Neutrophil (primary cell): Measurements from ENCODE around the gene UCK1.

ENCODE experiments used
- H3K27ac ChIP-seq: fragments of 200-600 bp; sonication (generic); 2 replicates; pipeline ENCODE4 v1.5.1; 2016; ENCODE audit warnings: mild to moderate bottlenecking, moderate library complexity
- H3K27me3 ChIP-seq: fragments of 200-600 bp; sonication (generic); 2 replicates; pipeline ENCODE4 v1.6.0; 2016; ENCODE audit warnings: mild to moderate bottlenecking
- H3K36me3 ChIP-seq: fragments of 200-600 bp; sonication (generic); 2 replicates; pipeline ENCODE4 v1.5.1; 2017
- H3K4me1 ChIP-seq, 2 experiments: fragments of 200-600 bp in 1 of 2; sonication (generic) in 1 of 2; 1 replicate in 1 of 2; 2 replicates in 1 of 2; pipeline versions ENCODE4 v1.5.1 to v1.6.1; 2013 to 2016; ENCODE audit warnings: low read depth in 1 of 2, low read length in 1 of 2, mild to moderate bottlenecking in 1 of 2, moderate library complexity in 1 of 2; ENCODE audit not compliant: control insufficient read depth in 1 of 2, insufficient read depth in 1 of 2
- H3K4me3 ChIP-seq, 2 experiments: fragments of 200-600 bp in 1 of 2; sonication (generic) in 1 of 2; 1 replicate in 1 of 2; 2 replicates in 1 of 2; pipeline ENCODE4 v1.5.1; 2013 to 2016; ENCODE audit warnings: low read depth in 1 of 2, low read length in 1 of 2, mild to moderate bottlenecking in 1 of 2, moderate library complexity in 1 of 2
- H3K9me3 ChIP-seq: fragments of 200-600 bp; sonication (generic); 2 replicates; pipeline ENCODE4 v1.5.1; 2016
- TF ChIP-seq, protein P1 (sequence below): fragments of 200-600 bp; sonication (generic); IDR thresholded peaks from 2 replicates; pipeline ENCODE4 v1.5.1; 2016; ENCODE audit warnings: antibody characterized with exemption

The UCK1 gene

DNA sequence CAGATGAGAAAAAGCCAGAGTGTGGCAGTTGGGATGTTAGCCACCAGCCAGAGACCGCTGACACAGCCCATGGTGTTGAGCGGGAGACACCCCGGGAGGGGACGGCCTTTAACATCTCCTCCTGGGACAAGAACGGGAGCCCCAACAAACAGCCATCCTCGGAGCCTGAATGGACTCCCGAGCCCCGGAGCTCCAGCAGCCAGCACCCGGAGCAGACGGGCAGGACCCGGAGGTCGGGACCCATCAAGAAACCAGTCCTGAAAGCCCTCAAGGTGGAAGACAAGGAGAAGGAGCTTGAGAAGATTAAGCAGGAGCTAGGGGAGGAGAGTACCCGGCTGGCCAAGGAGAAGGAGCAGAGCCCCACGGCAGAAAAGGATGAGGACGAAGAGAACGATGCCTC lies 56.4 kb downstream of the UCK1 start:
- no peaks in the 10 kb centered on the region for H3K4me1 ChIP-seq
- no peak overlapping the region for H3K27ac ChIP-seq
- H3K36me3 ChIP-seq = peaks cover 94% of the 10 kb centered on the region
- H3K4me3 ChIP-seq = no peak overlapping the region
- H3K27me3 ChIP-seq = no peaks in the 10 kb centered on the region
- H3K9me3 ChIP-seq = no peaks in the 10 kb centered on the region
- TF ChIP-seq, protein P1, sequence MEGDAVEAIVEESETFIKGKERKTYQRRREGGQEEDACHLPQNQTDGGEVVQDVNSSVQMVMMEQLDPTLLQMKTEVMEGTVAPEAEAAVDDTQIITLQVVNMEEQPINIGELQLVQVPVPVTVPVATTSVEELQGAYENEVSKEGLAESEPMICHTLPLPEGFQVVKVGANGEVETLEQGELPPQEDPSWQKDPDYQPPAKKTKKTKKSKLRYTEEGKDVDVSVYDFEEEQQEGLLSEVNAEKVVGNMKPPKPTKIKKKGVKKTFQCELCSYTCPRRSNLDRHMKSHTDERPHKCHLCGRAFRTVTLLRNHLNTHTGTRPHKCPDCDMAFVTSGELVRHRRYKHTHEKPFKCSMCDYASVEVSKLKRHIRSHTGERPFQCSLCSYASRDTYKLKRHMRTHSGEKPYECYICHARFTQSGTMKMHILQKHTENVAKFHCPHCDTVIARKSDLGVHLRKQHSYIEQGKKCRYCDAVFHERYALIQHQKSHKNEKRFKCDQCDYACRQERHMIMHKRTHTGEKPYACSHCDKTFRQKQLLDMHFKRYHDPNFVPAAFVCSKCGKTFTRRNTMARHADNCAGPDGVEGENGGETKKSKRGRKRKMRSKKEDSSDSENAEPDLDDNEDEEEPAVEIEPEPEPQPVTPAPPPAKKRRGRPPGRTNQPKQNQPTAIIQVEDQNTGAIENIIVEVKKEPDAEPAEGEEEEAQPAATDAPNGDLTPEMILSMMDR = no peak

DNA sequence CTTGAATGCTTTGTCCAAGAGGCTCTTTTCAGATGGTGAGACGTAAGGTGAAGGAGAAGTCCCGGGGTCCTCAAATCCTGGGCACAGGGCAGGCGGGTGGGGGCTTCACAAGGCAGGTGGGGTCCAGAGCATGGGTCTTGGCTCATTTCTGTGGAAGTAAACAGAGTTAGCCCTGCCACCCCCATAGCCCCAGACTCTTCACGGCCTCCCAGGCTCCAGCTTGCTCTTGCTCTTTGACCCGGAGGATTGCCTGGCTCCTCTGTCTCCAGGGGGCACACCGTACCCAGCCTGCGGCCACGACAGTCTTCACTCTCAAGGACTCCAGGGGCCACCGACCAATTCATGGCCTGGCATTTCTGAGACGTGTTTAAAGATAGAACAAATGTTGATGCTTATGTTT lies 57.2 kb downstream of the UCK1 start:
- Histone ChIP-seq H3K36me3 (peaks cover 94% of the 10 kb centered on the region), H3K4me1 (no peaks in the 10 kb centered on the region), H3K9me3 (no peaks in the 10 kb centered on the region), H3K4me3 (no peak overlapping the region), H3K27me3 (no peaks in the 10 kb centered on the region), H3K27ac (no peak overlapping the region)
- TF ChIP-seq, protein P1 = no peak
